Measurements from ENCODE around the gene DDI2. TPM values are rescaled to one million over a fixed set of nuclear protein-coding genes. Genes with fewer than 3 reads are reported as not detected.

DDI2 gene
- total and polyA plus RNA-seq, 9 of the 15 experiments (the other 6 are each of a cell fraction or from before 2014, with no cell fraction given): 6.5 to 48.4 (median 21.2) TPM

- TF ChIP-seq TEAD1 (CRISPR knock-in tag; IDR thresholded peaks at IDR 0.05): peak in 1 of 2 experiments; percentile 30; a peak in 1 of 4 replicates
- TF ChIP-seq SREBF2 (CRISPR knock-in tag; IDR thresholded peaks at IDR 0.05): no peak
- no peak for TF ChIP-seq FOXM1 (IDR thresholded peaks at IDR 0.05; ENCODE audit: low read depth)
- no peak for TF ChIP-seq FOXM1 (CRISPR knock-in tag; IDR thresholded peaks at IDR 0.05; ENCODE audit: low read depth)
- TF ChIP-seq DACH1 (IDR thresholded peaks at IDR 0.05; ENCODE audit: partially characterized antibody): no peak
Measured at GRCh38 chr1:15678578-15678977, 61.3 kb downstream of the DDI2 start (continued).

DNA sequence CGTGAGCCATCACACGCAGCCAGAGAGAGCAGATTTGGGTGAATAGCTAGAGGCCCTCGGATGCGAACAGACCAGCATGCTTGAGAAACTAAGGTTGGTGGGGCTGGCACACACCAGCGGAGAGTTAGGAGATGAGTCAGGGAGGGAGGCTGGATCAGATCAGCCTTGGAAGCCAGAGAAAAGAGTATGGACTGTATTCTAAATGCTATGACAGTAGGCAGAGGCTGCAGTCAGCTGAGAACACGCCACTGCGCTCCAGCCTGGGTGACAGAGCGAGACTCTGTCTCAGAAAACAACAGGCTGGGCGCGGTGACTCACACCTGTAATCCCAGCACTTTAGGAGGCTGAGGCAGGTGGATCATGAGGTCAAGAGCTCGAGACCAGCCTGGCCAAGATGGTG, 62.9 kb downstream of the DDI2 start:
- FAIRE-seq: no peak
- no peak for TF ChIP-seq PCBP2 (IDR thresholded peaks at IDR 0.05; ENCODE audit: low read depth, low read length, poor library complexity, severe bottlenecking)
- no peak for TF ChIP-seq NFATC3 (IDR thresholded peaks at IDR 0.05)
- no peak for TF ChIP-seq FIP1L1 (IDR thresholded peaks at IDR 0.05; ENCODE audit: low read depth, low read length, poor library complexity, severe bottlenecking)
- no peak for TF ChIP-seq ZNF165 (CRISPR knock-in tag; IDR thresholded peaks at IDR 0.05; ENCODE audit: borderline replicate concordance)
- no peak for TF ChIP-seq CTCF (IDR thresholded peaks at IDR 0.05 in 2 of 3, conservative IDR thresholded peaks at IDR 0.05 in 1 of 3; ENCODE audit: insufficient read depth in 2 of 3, low read depth in 1 of 3, low read length in 3 of 3)
- no peak for TF ChIP-seq STAT5B (CRISPR knock-in tag; IDR thresholded peaks at IDR 0.05)
- TF ChIP-seq RNF2 (IDR thresholded peaks at IDR 0.05): no peak
- TF ChIP-seq, protein P1, sequence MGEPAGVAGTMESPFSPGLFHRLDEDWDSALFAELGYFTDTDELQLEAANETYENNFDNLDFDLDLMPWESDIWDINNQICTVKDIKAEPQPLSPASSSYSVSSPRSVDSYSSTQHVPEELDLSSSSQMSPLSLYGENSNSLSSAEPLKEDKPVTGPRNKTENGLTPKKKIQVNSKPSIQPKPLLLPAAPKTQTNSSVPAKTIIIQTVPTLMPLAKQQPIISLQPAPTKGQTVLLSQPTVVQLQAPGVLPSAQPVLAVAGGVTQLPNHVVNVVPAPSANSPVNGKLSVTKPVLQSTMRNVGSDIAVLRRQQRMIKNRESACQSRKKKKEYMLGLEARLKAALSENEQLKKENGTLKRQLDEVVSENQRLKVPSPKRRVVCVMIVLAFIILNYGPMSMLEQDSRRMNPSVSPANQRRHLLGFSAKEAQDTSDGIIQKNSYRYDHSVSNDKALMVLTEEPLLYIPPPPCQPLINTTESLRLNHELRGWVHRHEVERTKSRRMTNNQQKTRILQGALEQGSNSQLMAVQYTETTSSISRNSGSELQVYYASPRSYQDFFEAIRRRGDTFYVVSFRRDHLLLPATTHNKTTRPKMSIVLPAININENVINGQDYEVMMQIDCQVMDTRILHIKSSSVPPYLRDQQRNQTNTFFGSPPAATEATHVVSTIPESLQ (CRISPR knock-in tag; IDR thresholded peaks at IDR 0.05): no peak
- no peak for TF ChIP-seq CCNT2 (IDR thresholded peaks at IDR 0.05; ENCODE audit: borderline replicate concordance, extremely low read depth, insufficient read length, low read depth, low read length)
- TF ChIP-seq KAT2B (IDR thresholded peaks at IDR 0.05; ENCODE audit: low read depth, low read length): no peak
- no peak for TF ChIP-seq PRMT5 (CRISPR knock-in tag; IDR thresholded peaks at IDR 0.05)
- TF ChIP-seq, protein P2, sequence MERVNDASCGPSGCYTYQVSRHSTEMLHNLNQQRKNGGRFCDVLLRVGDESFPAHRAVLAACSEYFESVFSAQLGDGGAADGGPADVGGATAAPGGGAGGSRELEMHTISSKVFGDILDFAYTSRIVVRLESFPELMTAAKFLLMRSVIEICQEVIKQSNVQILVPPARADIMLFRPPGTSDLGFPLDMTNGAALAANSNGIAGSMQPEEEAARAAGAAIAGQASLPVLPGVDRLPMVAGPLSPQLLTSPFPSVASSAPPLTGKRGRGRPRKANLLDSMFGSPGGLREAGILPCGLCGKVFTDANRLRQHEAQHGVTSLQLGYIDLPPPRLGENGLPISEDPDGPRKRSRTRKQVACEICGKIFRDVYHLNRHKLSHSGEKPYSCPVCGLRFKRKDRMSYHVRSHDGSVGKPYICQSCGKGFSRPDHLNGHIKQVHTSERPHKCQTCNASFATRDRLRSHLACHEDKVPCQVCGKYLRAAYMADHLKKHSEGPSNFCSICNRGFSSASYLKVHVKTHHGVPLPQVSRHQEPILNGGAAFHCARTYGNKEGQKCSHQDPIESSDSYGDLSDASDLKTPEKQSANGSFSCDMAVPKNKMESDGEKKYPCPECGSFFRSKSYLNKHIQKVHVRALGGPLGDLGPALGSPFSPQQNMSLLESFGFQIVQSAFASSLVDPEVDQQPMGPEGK (CRISPR knock-in tag; IDR thresholded peaks at IDR 0.05; ENCODE audit: borderline replicate concordance): no peak

More for the DNA sequence above, 62.9 kb downstream of the DDI2 start:
- peaks cover 10 to 35% of the 10 kb centered on the region in 2 experiments; a peak in 4 of 5 replicates for H3K4me1 ChIP-seq (replicated peaks in 1 of 2; ENCODE audit: control insufficient read depth in 2 of 2, insufficient read depth in 2 of 2, low read length in 2 of 2)
- POLR2A ChIA-PET: interaction anchor here (0.6 to 2.1 kb wide), 5 partner anchors 9 to 892 kb away, joined by 3 to 10 read pairs (median 6); no protein-coding TSS in a partner anchor
- H3K27me3 ChIP-seq (ENCODE audit: control insufficient read depth in 2 of 2, insufficient read depth in 2 of 2, low read length in 2 of 2): no peaks in the 10 kb centered on the region
- H3K9me3 ChIP-seq (replicated peaks; ENCODE audit: control insufficient read depth, insufficient read depth, low read depth, low read length): peaks cover 10% of the 10 kb centered on the region
- H3K4me2 ChIP-seq (ENCODE audit: insufficient read depth, low read length): no peak overlapping the region
- H2AFZ ChIP-seq (ENCODE audit: low read depth, low read length): no peak overlapping the region
- H4K20me1 ChIP-seq (replicated peaks; ENCODE audit: control insufficient read depth, insufficient read depth, low read length): no peaks in the 10 kb centered on the region
- no peaks in the 10 kb centered on the region for H3K36me3 ChIP-seq (ENCODE audit: control insufficient read depth, insufficient read depth, low read length)
- peaks cover 12% of the 10 kb centered on the region for H3K79me2 ChIP-seq (ENCODE audit: control insufficient read depth, insufficient read depth, low read length)
- DNase-seq (ENCODE audit: extremely low read depth in 1 of 4, low spot score in 3 of 4) (no peak), ATAC-seq (no peak)
- WGBS (ENCODE audit: insufficient coverage, low coverage, missing lambda C conversion rate): 70% methylated on average over 11 of the region's 11 CpGs
- no peaks in the 10 kb centered on the region for H3K9me1 ChIP-seq (ENCODE audit: control insufficient read depth, insufficient read depth, low read length)
- BruUV-seq (replicated peaks): no TSS peak
- no peak overlapping the region for H3K4me3 ChIP-seq
- in situ Hi-C loops (cut with MboI): no loop called here
- no peak overlapping the region for H3K27ac ChIP-seq (ENCODE audit: extremely low read depth, low read depth, low read length)
- CTCF ChIA-PET (ENCODE audit: low intra/inter-chr PET ratio): no interaction called here
- H3K9ac ChIP-seq (ENCODE audit: insufficient read depth in 1 of 2, low read depth in 2 of 2, low read length in 2 of 2): no peak overlapping the region
- intact Hi-C loops (cut with micrococcal nuclease): no loop called here
